HepG2 (cell line): ENCODE data around the gene AGRN. TPM values are rescaled to one million over a fixed set of nuclear protein-coding genes. Genes with fewer than 3 reads are reported as not detected.

Experiments
- ATAC-seq: fragments of 200-7000 bp; cut with Tn5 transposase; 3 replicates; pipeline ENCODE4 v1.9.1; 2020; ENCODE audit warnings: mild to moderate bottlenecking, moderate library complexity
- BruUV-seq: library from RNA; stranded (reverse); fragments of 400-500 nt; replicated peaks from 2 replicates; lab custom pipeline; 2021; lab: Mats Ljungman, UMichigan
- CTCF ChIA-PET: fragments of 300-600 bp; formaldehyde crosslinking; extraction: SDS; loops from one replicate; lab custom pipeline; 2021; ENCODE audit warnings: low total read pairs, inconsistent platforms, low intra/inter-chr PET ratio; lab: Yijun Ruan, JAX
- POLR2A ChIA-PET: fragments of 350-600 bp; sonication (Branson Sonifier 250); formaldehyde crosslinking; loops from one replicate; lab custom pipeline; 2020; ENCODE audit warnings: antibody characterized with exemption, inconsistent platforms; lab: Yijun Ruan, JAX
- DNase-seq: peaks from one replicate; pipeline ENCODE4 v3.0.0-alpha.2; 2015; ENCODE audit warnings: low spot score
- FAIRE-seq: peaks from 3 replicates; lab custom pipeline; 2011; peaks lifted over from hg19 to GRCh38; lab: Jason Lieb, UNC
- H2AFZ ChIP-seq: one replicate; pipeline ENCODE4 v1.6.1; 2011; ENCODE audit warnings: low read length, inconsistent platforms
- H3K27ac ChIP-seq: fragments of 300-600 bp; 3 replicates; pipeline ENCODE4 v1.8.0; 2011; ENCODE audit warnings: mixed run types, mild to moderate bottlenecking, mixed read lengths, low read length, inconsistent platforms; ENCODE audit not compliant: insufficient read depth; ENCODE audit errors: extremely low read length
- H3K27me3 ChIP-seq, 2 experiments: fragments of 200-600 bp in 1 of 2; 2 replicates in 1 of 2; 3 replicates in 1 of 2; pipeline versions ENCODE4 v1.6.0 to v1.8.0; 2011; ENCODE audit warnings: low read length in 2 of 2, mild to moderate bottlenecking in 2 of 2, moderate library complexity in 2 of 2, inconsistent platforms in 1 of 2; ENCODE audit not compliant: insufficient read depth in 2 of 2, control insufficient read depth in 1 of 2
- H3K36me3 ChIP-seq, 2 experiments: fragments of 200-600 bp in 1 of 2; replicated peaks in 1 of 2; 2 replicates in 1 of 2; 3 replicates in 1 of 2; pipeline versions ENCODE4 v1.5.1 to v1.8.0; 2011; ENCODE audit warnings: low read length in 2 of 2, inconsistent platforms in 1 of 2; ENCODE audit not compliant: insufficient read depth in 2 of 2, control insufficient read depth in 1 of 2
- H3K4me1 ChIP-seq: 2 replicates; pipeline ENCODE4 v1.5.1; 2012; ENCODE audit warnings: low read length, inconsistent platforms; ENCODE audit not compliant: insufficient read depth
- H3K4me2 ChIP-seq: 2 replicates; pipeline ENCODE4 v1.6.0; 2011; ENCODE audit warnings: low read depth, low read length, inconsistent platforms
- H3K4me3 ChIP-seq, 3 experiments: fragments of 200-600 bp in 1 of 3; sonication (generic), shearing (Covaris generic) in 1 of 3; replicated peaks in 1 of 3; 2 replicates each; pipeline ENCODE4 v1.5.1; 2011 to 2016; ENCODE audit warnings: low read length in 3 of 3, inconsistent platforms in 2 of 3, low read depth in 2 of 3, mild to moderate bottlenecking in 2 of 3, control low read depth in 1 of 3, mixed read lengths in 1 of 3; ENCODE audit not compliant: insufficient read depth in 1 of 3
- H3K79me2 ChIP-seq: one replicate; pipeline ENCODE4 v1.6.1; 2011; ENCODE audit warnings: low read length, inconsistent platforms; ENCODE audit not compliant: insufficient read depth
- H3K9ac ChIP-seq: 2 replicates; pipeline ENCODE4 v1.6.0; 2011; ENCODE audit warnings: mild to moderate bottlenecking, low read depth, low read length, inconsistent platforms; ENCODE audit not compliant: insufficient read depth
- H3K9me3 ChIP-seq: 2 replicates; pipeline ENCODE4 v1.5.1; 2012; ENCODE audit warnings: mild to moderate bottlenecking, low read length
- H4K20me1 ChIP-seq: 2 replicates; pipeline ENCODE4 v1.6.0; 2011; ENCODE audit warnings: inconsistent platforms, mild to moderate bottlenecking, low read length, moderate library complexity; ENCODE audit not compliant: insufficient read depth
- BCL3 ChIP-seq: sonication (generic); formaldehyde crosslinking; IDR thresholded peaks from 2 replicates; pipeline ENCODE4 v1.5.1; 2020; ENCODE audit warnings: mild to moderate bottlenecking, missing genetic modification reagents, moderate library complexity
- BHLHE40 ChIP-seq: IDR thresholded peaks from 2 replicates; pipeline ENCODE4 v1.6.1; 2011; ENCODE audit warnings: low read length, improper control_type of control experiment
- CEBPG ChIP-seq: IDR thresholded peaks from 2 replicates; pipeline ENCODE4 v1.6.1; 2016
- DZIP1 ChIP-seq: sonication (generic); formaldehyde crosslinking; IDR thresholded peaks from 2 replicates; pipeline ENCODE4 v1.5.0; 2020; ENCODE audit warnings: mild to moderate bottlenecking, missing genetic modification reagents
- GPBP1L1 ChIP-seq: sonication (generic); formaldehyde crosslinking; IDR thresholded peaks from 2 replicates; pipeline ENCODE4 v1.5.0; 2020; ENCODE audit warnings: mild to moderate bottlenecking, missing genetic modification reagents
- MNT ChIP-seq: fragments of 450-650 bp; IDR thresholded peaks from 2 replicates; pipeline ENCODE4 v1.6.1; 2016
- REPIN1 ChIP-seq: sonication (generic); formaldehyde crosslinking; IDR thresholded peaks from 2 replicates; pipeline ENCODE4 v1.8.0; 2022; ENCODE audit warnings: missing genetic modification reagents, low read depth, mild to moderate bottlenecking, borderline replicate concordance
- TBX3 ChIP-seq: fragments of 450-650 bp; IDR thresholded peaks from 2 replicates; pipeline ENCODE4 v1.6.1; 2017; ENCODE audit warnings: antibody characterized with exemption, mild to moderate bottlenecking, inconsistent platforms, borderline replicate concordance
- YY1 ChIP-seq: IDR thresholded peaks from 2 replicates; pipeline ENCODE4 v1.6.1; 2011; ENCODE audit warnings: low read length, low read depth, moderate library complexity, mild to moderate bottlenecking; ENCODE audit not compliant: insufficient read depth, insufficient replicate concordance
- ZFP90 ChIP-seq: sonication (generic); formaldehyde crosslinking; IDR thresholded peaks from 2 replicates; pipeline ENCODE4 v1.8.0; 2022; ENCODE audit warnings: missing genetic modification reagents, mild to moderate bottlenecking, inconsistent platforms, borderline replicate concordance
- ZNF513 ChIP-seq: sonication (generic); formaldehyde crosslinking; conservative IDR thresholded peaks from 2 replicates; pipeline ENCODE4 v1.5.0; 2020; ENCODE audit warnings: missing genetic modification reagents
- ZNF674 ChIP-seq: sonication (generic); formaldehyde crosslinking; IDR thresholded peaks from 2 replicates; pipeline ENCODE4 v1.5.0; 2020; ENCODE audit warnings: low read depth, mild to moderate bottlenecking, missing genetic modification reagents
- ZNF709 ChIP-seq: sonication (generic); formaldehyde crosslinking; IDR thresholded peaks from 2 replicates; pipeline ENCODE4 v1.5.0; 2020; ENCODE audit warnings: mild to moderate bottlenecking, missing genetic modification reagents
- WGBS: methylation state at CpG from one replicate; pipeline ENCODE4 v1.1.6; 2017; ENCODE audit warnings: low lambda C conversion rate; 5-methylcytosine and 5-hydroxymethylcytosine counted together
- in situ Hi-C: cut with HindIII; loops from 2 replicates; pipeline ENCODE4 v1.10.0; 2017; ENCODE audit warnings: low pct_unique_long_range_greater_than_20kb; ENCODE audit not compliant: extremely low pct_ligation_motif_present
- intact Hi-C: fragments of 100-400 bp; cut with micrococcal nuclease; formaldehyde crosslinking; loops from one replicate; pipeline ENCODE4 v1.10.0; 2022; ENCODE audit not compliant: unreplicated experiment
- polyA plus RNA-seq, 8 experiments: library from polyadenylated mRNA; depleted of rRNA in 3 of 8; stranded (reverse) in 7 of 8; unstranded in 1 of 8; fragments of >200 nt; fragmentation: Illumina TruSeq in 4 of 8; extraction: Trizol in 4 of 8; gene quantifications; 2 replicates each; pipeline versions ENCODE4 v1.2.1 to v1.2.3, GENCODE V29; 2011 to 2016; ENCODE audit warnings: low read depth in 4 of 8, missing spikeins in 1 of 8, mixed read lengths in 1 of 8; ENCODE audit not compliant: insufficient read depth in 1 of 8
- total RNA-seq, 5 experiments: library from RNA; depleted of rRNA; stranded (reverse); fragments of >200 nt; fragmentation: Illumina TruSeq; extraction: Trizol; gene quantifications; 2 replicates each; pipeline ENCODE4 v1.2.3, GENCODE V29; 2016; ENCODE audit warnings: low read depth in 1 of 5

Gene AGRN
- total and polyA plus RNA-seq, 2 of the 13 experiments (the other 11 are each of a cell fraction or from before 2014, with no cell fraction given) = 29.8 to 65.2 TPM

- TF ChIP-seq MNT (peak; percentile 94), ZFP90 (CRISPR knock-in tag) (no peak), BHLHE40 (peak; percentile 34; the same call in 1 of the 2 replicates)
These were observed 54.8 kb downstream of the AGRN start (continued) for GRCh38 chr1:1074631-1075147.

- H3K9me3 ChIP-seq = no peaks in the 10 kb centered on the region
- no peak overlapping the region for H3K9ac ChIP-seq
- H3K36me3 ChIP-seq = no peaks in the 10 kb centered on the region
- H3K4me1 ChIP-seq = peaks cover 40% of the 10 kb centered on the region
- intact Hi-C loops = no loop called here
- CTCF ChIA-PET = no interaction called here
- H3K27ac ChIP-seq = no peak overlapping the region
- WGBS = 27% methylated on average over 11 of the region's 21 CpGs
- DNase-seq (no peak), FAIRE-seq (no peak), ATAC-seq (no peak)
- BruUV-seq = no TSS peak
- H4K20me1 ChIP-seq = no peaks in the 10 kb centered on the region
- H2AFZ ChIP-seq = no peak overlapping the region
- POLR2A ChIA-PET = no interaction called here
- no peak overlapping the region for H3K4me2 ChIP-seq
- no peak overlapping the region; a peak in 1 of 6 replicates for H3K4me3 ChIP-seq
- H3K79me2 ChIP-seq = no peaks in the 10 kb centered on the region
- peaks cover 31 to 54% of the 10 kb centered on the region in 2 experiments for H3K27me3 ChIP-seq
- in situ Hi-C loops = no loop called here
- no peak for TF ChIP-seq DZIP1 (CRISPR knock-in tag)
- no peak for TF ChIP-seq CEBPG (CRISPR knock-in tag)
- TF ChIP-seq YY1 = no peak
- TF ChIP-seq REPIN1 (CRISPR knock-in tag) = no peak
- TF ChIP-seq ZNF513 = no peak
- TF ChIP-seq BCL3 = no peak
- no peak for TF ChIP-seq GPBP1L1 (CRISPR knock-in tag)
- no peak for TF ChIP-seq ZNF674 (CRISPR knock-in tag)
- TF ChIP-seq TBX3 = no peak
- TF ChIP-seq ZNF709 (CRISPR knock-in tag) = no peak
These were observed 55.4 kb downstream of the AGRN start for GRCh38 chr1:1075148-1075935.
